ENCODE results near the gene RNF138.

The RNF138 gene

DNA sequence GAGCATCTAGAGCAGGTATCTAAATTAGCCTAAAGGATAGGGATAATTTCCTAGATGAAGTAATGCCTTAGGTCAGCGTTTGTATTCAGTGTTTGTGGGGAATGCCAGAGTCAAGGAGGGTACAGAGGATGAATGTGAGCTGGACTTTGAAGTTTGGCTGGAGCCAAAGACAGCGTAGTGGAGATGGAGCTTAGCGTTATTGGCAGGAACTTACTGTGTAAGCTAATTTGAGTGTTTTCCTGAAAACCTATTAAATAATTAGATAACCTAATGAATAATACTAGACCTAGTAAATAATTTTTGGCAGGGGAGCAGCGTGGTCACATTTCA lies 4.2 kb downstream of the RNF138 start:
- no peak overlapping the region for H3K4me3 ChIP-seq (ENCODE audit: low read depth, low read length)
- TF ChIP-seq CTCF (IDR thresholded peaks at IDR 0.05; ENCODE audit: control insufficient read depth, extremely low read depth, insufficient read depth) = no peak
- no peak for DNase-seq (ENCODE audit: low read depth)

GRCh38 chr18:32096946-32097345 lies 5.3 kb downstream of the RNF138 start:
- no peak for TF ChIP-seq CTCF (IDR thresholded peaks at IDR 0.05; ENCODE audit: control insufficient read depth, extremely low read depth, insufficient read depth)
- H3K4me3 ChIP-seq (ENCODE audit: low read depth, low read length) = no peak overlapping the region
- no peak for DNase-seq (ENCODE audit: low read depth)

DNA sequence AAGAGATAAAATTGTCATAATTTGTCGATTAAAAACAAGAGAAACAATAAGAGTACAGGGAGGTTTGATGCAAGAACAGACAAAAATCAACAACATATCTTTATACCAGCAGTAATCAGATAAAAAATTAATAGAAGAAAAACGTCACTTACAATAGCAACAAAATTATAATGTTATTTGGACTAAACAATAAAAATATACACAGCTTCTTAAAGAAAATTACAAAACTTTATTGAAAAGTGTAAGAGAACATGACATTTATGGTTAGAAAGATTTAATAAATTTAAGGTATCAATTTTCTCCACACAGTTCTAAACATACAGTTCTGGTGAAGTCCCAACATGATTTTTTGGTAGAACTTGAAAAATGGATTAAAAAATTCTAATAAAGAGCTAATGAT lies 12.8 kb downstream of the RNF138 start:
- no peak for DNase-seq (ENCODE audit: low read depth)
- H3K4me3 ChIP-seq (ENCODE audit: low read depth, low read length) = no peak overlapping the region
- no peak for TF ChIP-seq CTCF (IDR thresholded peaks at IDR 0.05; ENCODE audit: control insufficient read depth, extremely low read depth, insufficient read depth)

GRCh38 chr18:32110005-32110404 lies 18.3 kb downstream of the RNF138 start:
- TF ChIP-seq CTCF (IDR thresholded peaks at IDR 0.05; ENCODE audit: control insufficient read depth, extremely low read depth, insufficient read depth) = no peak
- DNase-seq (ENCODE audit: low read depth) = no peak

DNA sequence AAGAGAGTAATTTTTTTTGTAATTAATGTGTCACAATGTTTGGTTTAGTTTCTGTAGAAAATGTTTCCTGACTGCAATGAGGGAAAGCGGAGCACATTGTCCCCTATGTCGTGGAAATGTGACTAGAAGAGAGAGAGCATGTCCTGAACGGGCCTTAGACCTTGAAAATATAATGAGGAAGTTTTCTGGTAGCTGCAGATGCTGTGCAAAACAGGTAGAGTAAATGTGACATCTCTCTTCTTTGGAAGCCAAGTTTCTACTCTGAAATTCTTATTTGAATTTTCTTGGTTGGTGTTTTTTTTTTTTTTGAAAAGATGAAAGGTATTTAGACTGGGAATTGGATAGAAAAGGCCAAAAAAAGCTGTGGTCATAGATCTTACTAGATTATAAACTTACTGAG lies 20.0 kb downstream of the RNF138 start:
- no peak overlapping the region for H3K4me3 ChIP-seq (ENCODE audit: low read depth, low read length)
- DNase-seq (ENCODE audit: low read depth) = no peak
- no peak for TF ChIP-seq CTCF (IDR thresholded peaks at IDR 0.05; ENCODE audit: control insufficient read depth, extremely low read depth, insufficient read depth)

More at GRCh38 chr18:32110005-32110404, 18.3 kb downstream of the RNF138 start:
- H3K4me3 ChIP-seq (ENCODE audit: low read depth, low read length) = no peak overlapping the region

- DNase-seq (ENCODE audit: low read depth) = no peak
- no peak overlapping the region for H3K4me3 ChIP-seq (ENCODE audit: low read depth, low read length)
- no peak for TF ChIP-seq CTCF (IDR thresholded peaks at IDR 0.05; ENCODE audit: control insufficient read depth, extremely low read depth, insufficient read depth)
These were observed 21.2 kb downstream of the RNF138 start for GRCh38 chr18:32112826-32113225.

DNA sequence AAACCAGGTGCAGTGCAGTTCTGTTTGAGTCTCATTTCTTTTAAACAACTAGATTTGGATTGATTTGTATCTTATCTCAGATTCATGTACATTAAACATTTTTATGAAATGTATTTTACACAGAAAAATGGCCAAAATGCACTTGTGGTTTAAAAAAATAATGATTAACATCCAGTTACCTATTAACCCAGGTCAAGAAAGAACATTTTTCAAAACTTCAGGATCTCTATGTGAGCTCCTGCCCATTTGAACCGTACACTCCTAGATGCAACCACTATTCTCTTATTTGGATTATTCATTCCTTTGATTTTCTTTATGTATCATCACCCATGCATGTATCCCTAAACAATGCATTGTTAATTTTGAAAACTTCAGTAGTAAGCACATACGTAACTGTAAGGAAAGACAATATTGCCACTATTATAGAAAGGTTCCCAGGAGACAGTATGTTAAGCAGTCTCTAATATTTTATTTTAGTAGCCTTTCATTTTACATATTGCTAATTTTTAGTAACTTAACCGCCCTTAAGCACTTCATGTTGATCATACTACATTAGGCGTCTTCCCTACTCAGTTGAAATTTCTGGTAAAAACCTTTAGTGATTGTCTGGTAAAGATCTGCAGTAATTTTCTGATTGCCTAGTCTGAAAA lies 22.7 kb downstream of the RNF138 start:
- TF ChIP-seq CTCF (IDR thresholded peaks at IDR 0.05; ENCODE audit: control insufficient read depth, extremely low read depth, insufficient read depth) = no peak
- DNase-seq (ENCODE audit: low read depth) = no peak
- no peak overlapping the region for H3K4me3 ChIP-seq (ENCODE audit: low read depth, low read length)

Measured in LNCaP clone FGC (cell line).